Smooth muscle cell of the brain vasculature (primary cell): Measurements from ENCODE around the gene IPO4.
A peak's percentile ranks its signal among the peaks of the same experiment; 100 is the strongest.

Experiments
- DNase-seq: peaks from one replicate; pipeline ENCODE4 v3.0.0-alpha.2; 2012; ENCODE audit warnings: low read depth, low spot score

Gene IPO4

GRCh38 chr14:24176599-24176998 is 12.0 kb downstream of the IPO4 start:
- no peak for DNase-seq

- no peak for DNase-seq
These were observed 15.7 kb downstream of the IPO4 start for GRCh38 chr14:24172871-24173281.

- no peak for DNase-seq
These were observed 16.3 kb downstream of the IPO4 start for GRCh38 chr14:24172261-24172860.

DNA sequence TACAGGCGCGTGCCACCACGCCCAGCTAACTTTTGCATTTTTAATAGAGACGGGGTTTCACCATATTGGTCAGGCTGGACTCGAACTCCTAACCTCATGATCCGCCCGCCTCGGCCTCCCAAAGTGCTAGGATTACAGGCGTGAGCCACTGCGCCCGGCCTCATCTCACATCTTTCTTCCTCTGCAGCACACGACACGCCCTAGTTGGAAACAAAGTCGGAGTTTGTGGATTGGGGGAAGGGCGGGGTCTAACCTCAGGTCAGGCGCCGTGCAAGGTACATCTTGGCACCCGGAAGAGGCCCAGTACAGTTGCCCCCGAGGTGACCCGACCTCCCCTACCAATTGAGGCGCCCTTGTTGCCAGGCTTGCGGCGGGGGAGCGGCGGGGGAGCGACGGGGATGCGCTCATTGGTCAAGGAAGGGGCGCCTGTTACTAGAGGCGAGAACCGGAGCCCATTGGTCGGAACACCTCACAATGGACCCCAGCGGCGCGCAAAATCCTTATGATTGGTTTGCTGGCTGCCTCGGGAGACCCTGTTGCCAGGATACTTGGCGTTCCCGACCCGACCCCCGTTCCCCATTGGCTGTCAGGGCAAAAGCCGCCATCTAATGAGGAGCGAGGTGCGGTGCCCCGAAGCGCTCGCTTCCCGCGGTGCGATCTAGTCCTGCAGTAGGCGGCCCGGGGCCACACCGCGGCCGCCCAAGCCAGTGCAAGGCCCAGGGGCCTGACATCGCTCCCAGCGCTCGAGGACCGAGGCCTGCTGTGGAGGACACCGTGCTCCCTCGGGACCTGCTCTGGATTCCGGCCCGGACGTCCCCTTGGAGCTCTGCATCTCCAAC is 17.0 kb downstream of the IPO4 start, which contains the start of gene REC8:
TSS of gene REC8 (plus strand) at position 659 of the 839 bp plus-strand sequence. CDS start 473 bp downstream, outside the sequence.
- DNase-seq, result peak; percentile 44

GRCh38 chr14:24167469-24168114 is 21.0 kb downstream of the IPO4 start:
- no peak for DNase-seq

DNA sequence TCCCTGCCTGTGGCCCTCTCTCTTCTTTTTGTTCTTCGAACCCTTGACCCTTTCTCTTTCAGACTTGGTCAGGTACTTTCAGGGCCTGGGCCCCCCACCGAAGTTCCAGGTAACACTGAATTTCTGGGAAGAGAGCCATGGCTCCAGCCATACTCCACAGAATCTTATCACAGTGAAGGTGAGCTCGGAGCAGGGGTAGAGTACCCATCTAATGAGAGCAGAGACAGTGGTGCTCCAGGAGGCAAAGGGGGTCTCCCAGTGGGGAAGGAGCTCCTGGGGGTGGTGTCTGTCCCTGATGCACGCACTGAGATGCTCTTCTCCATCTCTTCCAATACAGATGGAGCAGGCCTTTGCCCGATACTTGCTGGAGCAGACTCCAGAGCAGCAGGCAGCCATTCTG is 22.8 kb downstream of the IPO4 start:
- DNase-seq, result no peak

GRCh38 chr14:24164518-24164991 is 24.1 kb downstream of the IPO4 start:
- no peak for DNase-seq

GRCh38 chr14:24162093-24162492 is 26.5 kb downstream of the IPO4 start:
- no peak for DNase-seq

DNA sequence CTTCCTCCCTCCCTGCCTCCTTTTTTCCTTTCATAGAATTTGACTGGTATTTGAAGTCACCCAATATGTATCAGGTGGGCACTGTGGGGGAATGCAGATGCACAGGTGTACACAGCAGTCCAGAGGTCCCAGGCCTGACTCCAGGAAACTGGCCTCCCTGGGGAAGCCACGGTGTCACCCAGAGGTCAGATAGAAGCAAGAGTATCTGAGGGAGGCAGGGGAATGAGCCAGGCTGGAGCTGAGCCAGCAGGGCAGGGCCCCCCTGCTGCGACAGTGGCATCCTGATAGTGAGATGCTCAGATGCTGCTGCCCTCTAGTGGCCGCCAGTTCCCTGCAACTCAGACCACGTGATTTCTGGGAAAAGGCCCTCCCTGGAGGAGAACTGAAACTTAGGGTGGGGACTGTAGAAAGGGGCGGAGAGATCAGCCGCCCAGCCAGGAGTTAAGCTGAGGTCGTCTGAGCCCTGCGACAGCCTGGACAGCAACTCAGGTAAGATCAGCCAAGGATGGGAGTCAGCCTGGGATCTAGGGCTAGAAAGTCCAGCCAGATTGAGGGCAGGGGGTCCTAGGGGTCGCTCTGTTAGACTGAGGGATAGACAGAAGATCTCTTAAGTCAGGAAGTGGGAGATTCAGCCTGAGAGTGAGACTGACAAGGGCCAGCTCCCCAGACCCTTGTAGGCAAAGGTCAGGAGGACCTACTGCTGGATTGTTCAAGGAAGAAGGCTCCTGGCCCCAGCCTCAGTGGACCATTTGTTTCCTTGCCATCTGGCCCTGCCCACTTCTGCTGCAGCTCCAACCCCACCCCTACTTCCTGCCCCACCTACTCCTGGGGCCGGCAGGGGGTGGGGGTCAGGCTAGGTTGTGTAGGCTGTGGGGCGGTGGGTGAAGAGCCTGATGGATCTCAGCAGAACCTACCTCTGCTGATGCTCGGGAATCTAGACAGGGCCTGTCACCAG is 27.5 kb downstream of the IPO4 start, which contains the start of gene IRF9:
TSS of gene IRF9 (plus strand) at position 416 of the 955 bp plus-strand sequence. CDS start 880 bp downstream, outside the sequence.
- peak; percentile 94 for DNase-seq

GRCh38 chr14:24160499-24160849 is 28.1 kb downstream of the IPO4 start:
- no peak for DNase-seq

DNA sequence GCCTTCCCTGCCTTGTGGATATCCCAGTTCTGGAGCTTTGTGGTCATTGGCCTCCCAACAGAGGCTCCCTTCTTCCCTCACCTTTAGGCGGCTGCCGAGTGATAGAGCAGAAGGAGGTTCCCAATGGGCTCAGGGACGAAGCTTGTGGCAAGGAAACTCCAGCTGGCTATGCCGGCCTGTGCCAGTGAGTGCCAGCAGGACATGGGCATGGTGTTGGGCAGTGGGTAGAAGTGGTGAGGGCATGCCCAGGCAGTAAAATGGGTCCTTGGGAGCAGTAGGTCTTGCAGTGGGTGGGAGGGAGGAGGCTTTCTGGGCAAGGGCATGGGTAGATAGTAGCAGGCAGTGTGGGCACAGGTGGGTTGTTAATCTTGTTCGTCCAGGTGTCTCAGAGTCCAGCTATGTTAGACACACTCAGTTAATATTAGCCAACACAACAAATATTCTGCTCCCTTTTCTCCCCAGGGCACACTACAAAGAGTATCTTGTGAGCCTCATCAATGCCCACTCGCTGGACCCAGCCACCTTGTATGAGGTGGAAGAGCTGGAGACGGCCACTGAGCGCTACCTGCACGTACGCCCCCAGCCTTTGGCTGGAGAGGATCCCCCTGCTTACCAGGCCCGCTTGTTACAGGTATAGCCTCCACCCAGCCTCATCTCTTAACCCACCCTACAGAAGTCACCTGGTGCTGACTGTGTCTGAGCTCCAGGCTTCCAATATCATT is 28.7 kb downstream of the IPO4 start:
- no peak for DNase-seq

- DNase-seq, result no peak
These were observed 31.3 kb downstream of the IPO4 start for GRCh38 chr14:24157331-24157730.

DNA sequence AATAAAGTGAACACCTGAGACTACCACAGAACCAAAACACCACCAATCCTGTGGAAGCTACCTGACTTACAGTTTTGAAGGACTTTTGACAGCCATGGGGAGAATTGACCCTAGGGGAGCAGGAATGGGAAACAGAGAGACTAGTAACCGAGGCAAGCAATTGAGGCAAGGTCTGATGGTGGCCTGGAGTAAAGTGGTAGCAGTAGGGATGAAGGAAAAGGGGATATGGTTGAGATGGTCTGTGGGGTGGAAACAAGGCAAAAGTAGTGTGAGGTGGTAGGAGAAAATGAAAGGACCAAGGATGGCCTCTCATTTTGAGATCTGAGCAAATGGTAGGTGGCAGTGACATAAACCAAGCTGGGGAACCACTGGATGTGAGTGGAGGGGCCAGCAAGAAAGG is 31.8 kb downstream of the IPO4 start:
- no peak for DNase-seq

DNA sequence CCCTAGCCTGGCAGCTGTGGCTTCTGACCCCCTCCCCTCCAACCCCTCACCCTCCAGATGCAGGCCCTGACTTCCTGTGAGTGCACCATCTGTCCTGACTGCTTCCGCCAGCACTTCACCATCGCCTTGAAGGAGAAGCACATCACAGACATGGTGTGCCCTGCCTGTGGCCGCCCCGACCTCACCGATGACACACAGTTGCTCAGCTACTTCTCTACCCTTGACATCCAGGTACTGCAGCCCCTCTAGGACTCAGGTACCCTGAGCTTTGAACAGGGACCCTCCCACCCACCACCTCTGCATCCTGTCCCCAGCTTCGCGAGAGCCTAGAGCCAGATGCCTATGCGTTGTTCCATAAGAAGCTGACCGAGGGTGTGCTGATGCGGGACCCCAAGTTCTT is 33.5 kb downstream of the IPO4 start:
- DNase-seq, result no peak

DNA sequence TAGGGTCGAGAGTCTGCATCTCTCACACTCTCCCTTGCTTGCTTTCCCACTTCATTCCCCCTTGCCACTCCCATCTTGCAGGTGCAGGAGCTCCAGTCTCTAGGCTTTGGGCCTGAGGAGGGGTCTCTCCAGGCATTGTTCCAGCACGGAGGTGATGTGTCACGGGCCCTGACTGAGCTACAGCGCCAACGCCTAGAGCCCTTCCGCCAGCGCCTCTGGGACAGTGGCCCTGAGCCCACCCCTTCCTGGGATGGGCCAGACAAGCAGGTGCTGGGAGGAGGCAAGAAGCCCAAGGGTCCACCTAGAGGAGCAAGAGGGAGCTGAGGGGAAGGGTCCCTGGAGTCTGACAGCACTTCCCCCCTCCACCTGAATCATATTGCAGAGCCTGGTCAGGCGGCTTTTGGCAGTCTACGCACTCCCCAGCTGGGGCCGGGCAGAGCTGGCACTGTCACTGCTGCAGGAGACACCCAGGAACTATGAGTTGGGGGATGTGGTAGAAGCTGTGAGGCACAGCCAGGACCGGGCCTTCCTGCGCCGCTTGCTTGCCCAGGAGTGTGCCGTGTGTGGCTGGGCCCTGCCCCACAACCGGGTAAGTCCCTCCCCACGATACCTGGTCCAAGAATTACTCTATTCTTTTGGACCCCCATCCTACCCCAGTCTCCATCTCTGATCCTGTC is 37.1 kb downstream of the IPO4 start:
- DNase-seq, result no peak

DNA sequence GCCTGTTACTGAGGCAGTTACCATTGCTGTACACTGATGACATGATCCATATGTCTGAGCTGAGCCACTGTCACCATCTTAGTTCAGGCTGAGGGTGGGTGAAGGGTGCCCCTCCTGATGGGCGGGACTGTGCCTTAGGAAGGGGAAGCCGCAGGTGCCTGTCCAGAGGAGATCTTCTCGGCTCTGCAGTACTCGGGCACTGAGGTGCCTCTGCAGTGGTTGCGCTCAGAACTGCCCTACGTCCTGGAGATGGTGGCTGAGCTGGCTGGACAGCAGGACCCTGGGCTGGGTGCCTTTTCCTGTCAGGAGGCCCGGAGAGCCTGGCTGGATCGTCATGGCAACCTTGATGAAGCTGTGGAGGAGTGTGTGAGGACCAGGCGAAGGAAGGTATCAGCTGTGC is 37.6 kb downstream of the IPO4 start:
- no peak for DNase-seq

DNA sequence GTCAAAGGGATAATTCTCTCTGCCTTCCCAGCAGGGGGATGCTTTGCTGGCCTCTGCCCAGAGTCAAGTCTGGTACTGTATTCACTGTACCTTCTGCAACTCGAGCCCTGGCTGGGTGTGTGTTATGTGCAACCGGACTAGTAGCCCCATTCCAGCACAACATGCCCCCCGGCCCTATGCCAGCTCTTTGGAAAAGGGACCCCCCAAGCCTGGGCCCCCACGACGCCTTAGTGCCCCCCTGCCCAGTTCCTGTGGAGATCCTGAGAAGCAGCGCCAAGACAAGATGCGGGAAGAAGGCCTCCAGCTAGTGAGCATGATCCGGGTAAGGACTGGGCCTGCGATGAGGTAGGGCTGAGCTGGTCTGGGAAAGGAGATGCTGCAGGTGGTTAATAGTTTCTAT is 38.0 kb downstream of the IPO4 start:
- DNase-seq, result no peak

DNA sequence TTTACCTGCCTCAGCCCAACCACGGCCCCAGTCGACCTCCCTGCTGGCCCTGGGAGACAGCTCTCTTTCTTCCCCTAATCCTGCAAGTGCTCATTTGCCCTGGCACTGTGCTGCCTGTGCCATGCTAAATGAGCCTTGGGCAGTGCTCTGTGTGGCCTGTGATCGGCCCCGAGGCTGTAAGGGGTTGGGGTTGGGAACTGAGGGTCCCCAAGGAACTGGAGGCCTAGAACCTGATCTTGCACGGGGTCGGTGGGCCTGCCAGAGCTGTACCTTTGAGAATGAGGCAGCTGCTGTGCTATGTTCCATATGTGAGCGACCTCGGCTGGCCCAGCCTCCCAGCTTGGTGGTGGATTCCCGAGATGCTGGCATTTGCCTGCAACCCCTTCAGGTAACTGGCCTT is 38.6 kb downstream of the IPO4 start:
- no peak for DNase-seq

DNA sequence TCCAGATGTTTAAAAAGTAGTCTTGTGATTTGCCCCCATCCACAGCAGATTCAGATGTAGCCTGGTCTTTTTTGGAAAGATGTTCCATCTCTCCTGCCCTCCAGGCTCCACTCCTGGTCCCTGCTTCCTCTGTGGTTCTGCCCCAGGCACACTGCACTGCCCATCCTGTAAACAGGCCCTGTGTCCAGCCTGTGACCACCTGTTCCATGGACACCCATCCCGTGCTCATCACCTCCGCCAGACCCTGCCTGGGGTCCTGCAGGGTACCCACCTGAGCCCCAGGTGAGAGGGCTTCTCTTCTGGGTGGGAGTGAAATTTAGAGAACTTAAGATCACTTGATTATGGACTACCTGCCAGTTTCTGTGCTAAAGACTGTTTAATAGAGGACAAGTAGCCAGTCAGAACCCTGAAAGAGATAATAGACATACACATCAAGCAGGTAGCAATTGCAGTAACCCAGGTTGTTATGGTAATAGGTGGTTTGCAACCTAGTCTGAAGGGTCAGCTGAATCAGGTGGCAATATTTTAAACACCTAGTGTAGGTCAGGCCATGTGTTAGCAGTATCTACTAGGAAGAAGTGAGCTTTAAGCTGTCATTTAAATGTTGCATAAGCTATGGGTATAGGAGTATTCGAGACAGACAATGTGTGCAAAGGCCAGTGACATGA is 39.2 kb downstream of the IPO4 start:
- no peak for DNase-seq
